ENCODE measurements around the gene HSPA12B.

DNA sequence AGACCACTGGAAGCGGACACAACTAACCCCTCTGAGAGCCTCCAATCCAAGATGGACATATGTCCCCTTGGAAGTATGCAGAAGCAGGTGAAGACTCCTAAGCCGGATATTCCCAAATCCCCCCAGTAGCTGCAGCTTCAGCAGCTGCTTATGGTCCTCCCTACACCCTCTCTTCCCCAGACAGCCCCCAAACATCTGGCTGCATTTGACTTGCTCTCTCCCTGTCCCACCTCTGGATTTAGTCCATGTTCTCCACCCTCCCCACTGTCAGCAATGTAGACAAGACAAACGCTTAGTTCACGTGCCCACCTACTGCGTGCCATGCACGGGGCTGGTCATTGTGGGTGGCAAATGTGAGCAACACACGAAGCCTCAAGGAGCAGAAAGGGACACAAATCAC, 46.1 kb upstream of the HSPA12B start:
- TF ChIP-seq CTCF (IDR thresholded peaks at IDR 0.05; ENCODE audit: low read length): no peak
- TF ChIP-seq EZH2 (IDR thresholded peaks at IDR 0.05; ENCODE audit: borderline replicate concordance, low read length): no peak
